Stomach (tissue), 4 donors: Measurements from ENCODE around the gene ADAMTSL3.

ENCODE experiments used
- POLR2A ChIP-seq, 4 donors: fragments of 450-650 bp; IDR thresholded peaks; one replicate each; pipeline ENCODE4 v1.6.1; 2016; ENCODE audit warnings: antibody characterized with exemption in 4 of 4, control low read depth in 2 of 4, mild to moderate bottlenecking in 1 of 4, moderate library complexity in 1 of 4
- TF ChIP-seq, protein P1 (sequence below), 7 experiments: fragments of 450-650 bp in 4 of 7; fragments of 200-600 bp in 3 of 7; sonication (generic) in 3 of 7; IDR thresholded peaks; one replicate each; pipeline ENCODE4 v1.5.1; 2016 to 2019; ENCODE audit warnings: antibody characterized with exemption in 7 of 7, control low read depth in 2 of 7, mild to moderate bottlenecking in 1 of 7

GRCh38 chr15:83858820-83859505 lies 205.0 kb downstream of the ADAMTSL3 start:
- TF ChIP-seq, protein P1, sequence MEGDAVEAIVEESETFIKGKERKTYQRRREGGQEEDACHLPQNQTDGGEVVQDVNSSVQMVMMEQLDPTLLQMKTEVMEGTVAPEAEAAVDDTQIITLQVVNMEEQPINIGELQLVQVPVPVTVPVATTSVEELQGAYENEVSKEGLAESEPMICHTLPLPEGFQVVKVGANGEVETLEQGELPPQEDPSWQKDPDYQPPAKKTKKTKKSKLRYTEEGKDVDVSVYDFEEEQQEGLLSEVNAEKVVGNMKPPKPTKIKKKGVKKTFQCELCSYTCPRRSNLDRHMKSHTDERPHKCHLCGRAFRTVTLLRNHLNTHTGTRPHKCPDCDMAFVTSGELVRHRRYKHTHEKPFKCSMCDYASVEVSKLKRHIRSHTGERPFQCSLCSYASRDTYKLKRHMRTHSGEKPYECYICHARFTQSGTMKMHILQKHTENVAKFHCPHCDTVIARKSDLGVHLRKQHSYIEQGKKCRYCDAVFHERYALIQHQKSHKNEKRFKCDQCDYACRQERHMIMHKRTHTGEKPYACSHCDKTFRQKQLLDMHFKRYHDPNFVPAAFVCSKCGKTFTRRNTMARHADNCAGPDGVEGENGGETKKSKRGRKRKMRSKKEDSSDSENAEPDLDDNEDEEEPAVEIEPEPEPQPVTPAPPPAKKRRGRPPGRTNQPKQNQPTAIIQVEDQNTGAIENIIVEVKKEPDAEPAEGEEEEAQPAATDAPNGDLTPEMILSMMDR (IDR thresholded peaks at IDR 0.05), result no peak
- TF ChIP-seq POLR2A (IDR thresholded peaks at IDR 0.05), result no peak
